ENCODE data around the gene ZSWIM7.

ZSWIM7 gene

DNA sequence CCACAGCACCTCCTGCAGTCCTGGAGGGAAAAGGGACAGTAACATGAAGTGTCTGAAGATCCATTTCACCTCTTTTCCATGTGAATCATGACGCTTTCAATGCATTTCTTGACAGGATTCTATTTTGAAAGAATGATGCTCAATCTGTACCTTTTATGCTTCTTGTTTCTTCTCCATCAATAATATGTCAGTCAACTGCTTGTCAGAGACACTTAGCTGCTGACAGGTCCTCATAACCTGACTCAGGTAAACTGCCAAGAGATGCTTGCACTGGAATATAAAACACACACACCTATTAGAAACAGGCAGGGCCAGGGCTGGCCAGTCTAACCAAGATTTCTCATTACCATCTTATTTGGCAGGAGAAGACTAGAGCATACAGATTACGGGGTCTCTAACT, 21.6 kb downstream of the ZSWIM7 start:
- TF ChIP-seq, protein P1, sequence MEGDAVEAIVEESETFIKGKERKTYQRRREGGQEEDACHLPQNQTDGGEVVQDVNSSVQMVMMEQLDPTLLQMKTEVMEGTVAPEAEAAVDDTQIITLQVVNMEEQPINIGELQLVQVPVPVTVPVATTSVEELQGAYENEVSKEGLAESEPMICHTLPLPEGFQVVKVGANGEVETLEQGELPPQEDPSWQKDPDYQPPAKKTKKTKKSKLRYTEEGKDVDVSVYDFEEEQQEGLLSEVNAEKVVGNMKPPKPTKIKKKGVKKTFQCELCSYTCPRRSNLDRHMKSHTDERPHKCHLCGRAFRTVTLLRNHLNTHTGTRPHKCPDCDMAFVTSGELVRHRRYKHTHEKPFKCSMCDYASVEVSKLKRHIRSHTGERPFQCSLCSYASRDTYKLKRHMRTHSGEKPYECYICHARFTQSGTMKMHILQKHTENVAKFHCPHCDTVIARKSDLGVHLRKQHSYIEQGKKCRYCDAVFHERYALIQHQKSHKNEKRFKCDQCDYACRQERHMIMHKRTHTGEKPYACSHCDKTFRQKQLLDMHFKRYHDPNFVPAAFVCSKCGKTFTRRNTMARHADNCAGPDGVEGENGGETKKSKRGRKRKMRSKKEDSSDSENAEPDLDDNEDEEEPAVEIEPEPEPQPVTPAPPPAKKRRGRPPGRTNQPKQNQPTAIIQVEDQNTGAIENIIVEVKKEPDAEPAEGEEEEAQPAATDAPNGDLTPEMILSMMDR (IDR thresholded peaks at IDR 0.05; ENCODE audit: insufficient read depth, low read depth, low read length, missing control alignments), result no peak
- H3K4me3 ChIP-seq (ENCODE audit: low read length), result no peak overlapping the region
- no peak for DNase-seq (ENCODE audit: low read depth)

GRCh38 chr17:15973834-15974233, 25.7 kb downstream of the ZSWIM7 start:
- TF ChIP-seq, protein P1 (IDR thresholded peaks at IDR 0.05; ENCODE audit: insufficient read depth, low read depth, low read length, missing control alignments), result no peak
- no peak for DNase-seq (ENCODE audit: low read depth)
- H3K4me3 ChIP-seq (ENCODE audit: low read length), result no peak overlapping the region

DNA sequence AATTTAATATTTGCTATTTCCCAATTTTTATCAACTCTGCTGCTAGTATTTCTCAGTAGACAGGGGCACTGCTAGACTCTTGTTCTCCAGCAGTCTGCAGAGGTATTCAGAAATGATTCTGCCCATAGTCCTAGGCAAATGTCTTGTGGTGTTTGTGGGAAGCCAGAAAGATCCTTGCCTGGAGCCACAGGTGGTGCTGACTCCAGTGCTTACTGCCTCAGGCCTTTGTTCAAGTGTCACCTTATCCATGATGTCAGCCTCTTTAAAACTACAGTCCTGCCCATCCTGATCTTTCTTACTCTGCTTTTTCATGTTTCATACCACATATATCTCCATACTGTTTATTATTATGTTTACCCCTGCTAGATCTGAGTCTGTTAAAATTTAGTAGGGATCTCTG, 26.5 kb downstream of the ZSWIM7 start:
- TF ChIP-seq, protein P1 (IDR thresholded peaks at IDR 0.05; ENCODE audit: insufficient read depth, low read depth, low read length, missing control alignments), result no peak
- H3K4me3 ChIP-seq (ENCODE audit: low read length), result no peak overlapping the region
- DNase-seq (ENCODE audit: low read depth), result peak; percentile 19

DNA sequence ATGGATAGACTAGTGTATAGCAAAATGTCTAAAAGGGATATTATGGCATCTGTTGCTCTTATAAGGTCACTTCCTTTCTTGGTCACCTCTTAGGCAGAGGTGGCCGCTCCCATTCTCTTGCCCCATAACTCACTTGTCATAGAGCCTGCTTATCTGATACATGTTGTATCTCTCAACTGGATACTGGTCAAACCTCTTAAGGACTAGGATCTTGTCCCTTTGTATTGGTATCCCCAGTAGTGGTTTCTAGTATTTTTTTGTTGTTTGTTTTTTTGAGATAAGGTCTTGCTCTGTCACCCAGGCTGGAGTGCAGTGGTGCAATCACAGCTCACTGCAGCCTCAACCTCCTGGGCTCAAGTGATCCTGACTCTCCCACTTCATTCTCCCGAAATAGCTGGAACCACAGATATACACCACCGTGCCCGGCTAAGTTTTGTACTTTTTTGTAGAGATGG, 27.0 kb downstream of the ZSWIM7 start:
- TF ChIP-seq, protein P1 (IDR thresholded peaks at IDR 0.05; ENCODE audit: insufficient read depth, low read depth, low read length, missing control alignments), result no peak
- H3K4me3 ChIP-seq (ENCODE audit: low read length), result no peak overlapping the region
- DNase-seq (ENCODE audit: low read depth), result no peak

DNA sequence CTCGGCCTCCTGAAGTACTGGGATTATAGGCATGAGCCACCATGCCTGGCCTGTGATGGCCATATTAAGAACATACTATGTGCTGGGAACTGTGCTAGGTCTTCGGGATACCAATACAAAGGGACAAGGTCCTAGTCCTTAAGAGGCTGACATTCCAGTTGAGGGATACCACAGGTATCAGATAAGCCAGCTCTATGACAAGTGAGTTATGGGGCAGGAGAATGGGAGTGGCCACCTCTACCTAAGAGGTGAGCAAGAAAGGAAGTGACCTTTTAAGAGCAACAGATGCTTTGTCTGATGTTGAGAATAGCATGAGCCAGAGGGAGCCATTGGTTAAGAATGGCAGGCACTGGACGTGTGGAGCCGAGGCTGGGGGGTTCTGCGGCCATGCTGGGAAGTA, 27.6 kb downstream of the ZSWIM7 start:
- H3K4me3 ChIP-seq (ENCODE audit: low read length), result no peak overlapping the region
- TF ChIP-seq, protein P1 (IDR thresholded peaks at IDR 0.05; ENCODE audit: insufficient read depth, low read depth, low read length, missing control alignments), result no peak
- DNase-seq (ENCODE audit: low read depth), result no peak

DNA sequence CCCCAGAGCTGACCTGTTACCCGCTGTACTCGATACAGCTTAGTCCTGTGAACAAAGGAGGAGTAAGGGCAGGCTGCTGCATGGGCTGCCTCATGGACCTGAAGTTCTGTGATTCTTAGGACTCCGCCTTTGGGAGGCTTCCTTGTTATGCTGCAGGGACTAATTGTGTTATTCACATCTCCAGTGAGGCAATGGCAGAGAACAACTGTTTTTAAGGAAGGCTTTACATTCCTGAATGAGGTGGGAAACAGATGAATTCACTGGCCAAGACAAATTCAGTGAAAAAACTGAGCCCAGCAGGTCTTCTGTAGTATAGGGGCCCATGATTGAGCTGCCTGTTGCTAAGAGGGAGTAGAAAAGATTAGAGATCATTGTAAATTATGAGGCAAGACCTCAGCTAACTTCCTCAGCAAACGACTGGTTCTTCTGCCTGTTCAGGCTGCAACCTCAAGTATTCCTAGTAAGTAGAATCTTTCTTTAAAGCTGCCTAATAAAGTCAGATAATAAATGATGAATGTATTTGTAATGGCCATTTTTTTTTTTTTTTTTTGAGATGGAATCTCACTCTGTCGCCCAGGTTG, 28.3 kb downstream of the ZSWIM7 start:
- TF ChIP-seq, protein P1 (IDR thresholded peaks at IDR 0.05; ENCODE audit: insufficient read depth, low read depth, low read length, missing control alignments), result no peak
- no peak overlapping the region for H3K4me3 ChIP-seq (ENCODE audit: low read length)
- DNase-seq (ENCODE audit: low read depth), result peak; percentile 24

DNA sequence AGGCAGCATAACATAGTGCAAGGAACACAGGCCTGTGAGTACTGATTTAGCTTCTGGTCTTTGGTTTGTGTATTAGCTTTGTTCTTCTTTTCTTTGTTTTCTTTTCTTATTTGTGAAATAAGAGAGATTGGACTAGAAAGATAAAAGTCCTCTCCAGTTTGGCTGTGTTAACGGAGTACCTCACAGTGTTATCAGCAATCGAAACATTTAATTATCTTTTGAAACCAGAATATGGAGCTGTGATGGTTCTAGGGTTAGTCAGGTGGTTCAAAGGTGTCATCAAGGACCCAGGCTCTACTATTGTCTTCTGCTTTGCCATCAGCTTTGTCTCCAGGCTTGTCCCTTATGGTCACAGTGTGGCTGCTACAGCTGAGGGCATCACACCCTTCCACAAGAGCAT, 29.0 kb downstream of the ZSWIM7 start:
- no peak overlapping the region for H3K4me3 ChIP-seq (ENCODE audit: low read length)
- DNase-seq (ENCODE audit: low read depth), result no peak
- TF ChIP-seq, protein P1 (IDR thresholded peaks at IDR 0.05; ENCODE audit: insufficient read depth, low read depth, low read length, missing control alignments), result no peak

Measured in epithelial cell of esophagus (primary cell).